IMR-90 (cell line): ENCODE measurements around the gene VWA8. TPM values are rescaled to one million over a fixed set of nuclear protein-coding genes. Genes with fewer than 3 reads are reported as not detected.
A peak's percentile ranks its signal among the peaks of the same experiment; 100 is the strongest.

Experiments used
- ATAC-seq: fragments of 200-7000 bp; cut with Tn5 transposase; 2 replicates; pipeline ENCODE4 v1.9.1; 2020; ENCODE audit warnings: low read depth, mild to moderate bottlenecking, moderate library complexity
- BruUV-seq: library from RNA; stranded (reverse); fragments of 400-500 nt; replicated peaks from 2 replicates; lab custom pipeline; 2021; lab: Mats Ljungman, UMichigan
- CTCF ChIA-PET: fragments of 300-600 bp; formaldehyde crosslinking; extraction: SDS; loops from one replicate; lab custom pipeline; 2021; ENCODE audit warnings: antibody characterized with exemption; lab: Yijun Ruan, JAX
- POLR2A ChIA-PET: fragments of 300-600 bp; sonication (Branson Sonifier 250); formaldehyde crosslinking; loops from one replicate; lab custom pipeline; 2022; ENCODE audit warnings: antibody characterized with exemption; ENCODE audit not compliant: unreplicated experiment; lab: Charles Lee
- DNase-seq: peaks from one replicate; pipeline ENCODE4 v3.0.0; 2013
- H2AFZ ChIP-seq: replicated peaks from 2 replicates; pipeline ENCODE3; 2013; ENCODE audit warnings: low read length, mild to moderate bottlenecking; ENCODE audit not compliant: poor library complexity
- H2AK5ac ChIP-seq: 2 replicates; pipeline ENCODE4 v1.6.1; 2013; ENCODE audit warnings: low read depth, low read length, inconsistent platforms
- H2AK9ac ChIP-seq: replicated peaks from 2 replicates; pipeline ENCODE3; 2013; ENCODE audit warnings: mild to moderate bottlenecking, low read depth, low read length, moderate library complexity; ENCODE audit not compliant: poor library complexity
- H2BK120ac ChIP-seq: 2 replicates; pipeline ENCODE4 v1.6.1; 2013; ENCODE audit warnings: low read depth, low read length, inconsistent platforms
- H2BK15ac ChIP-seq: 3 replicates; pipeline ENCODE4 v1.6.1; 2013; ENCODE audit warnings: low read depth, low read length, inconsistent platforms
- H2BK20ac ChIP-seq: 2 replicates; pipeline ENCODE4 v1.6.1; 2013; ENCODE audit warnings: low read depth, mild to moderate bottlenecking, inconsistent platforms, low read length, moderate library complexity
- H2BK5ac ChIP-seq: 2 replicates; pipeline ENCODE4 v1.6.1; 2013; ENCODE audit warnings: mild to moderate bottlenecking, low read depth, low read length, inconsistent platforms; ENCODE audit not compliant: poor library complexity, severe bottlenecking
- H3K14ac ChIP-seq: replicated peaks from 2 replicates; pipeline ENCODE4 v1.6.1; 2013; ENCODE audit warnings: low read depth, low read length, inconsistent platforms
- H3K18ac ChIP-seq: 2 replicates; pipeline ENCODE4 v1.6.1; 2013; ENCODE audit warnings: low read depth, low read length, control low read depth
- H3K23ac ChIP-seq: 2 replicates; pipeline ENCODE4 v1.6.1; 2013; ENCODE audit warnings: low read depth, low read length, inconsistent platforms
- H3K27ac ChIP-seq: 2 replicates; pipeline ENCODE4 v1.5.1; 2013; ENCODE audit warnings: mild to moderate bottlenecking, control low read depth, low read length; ENCODE audit not compliant: insufficient read depth
- H3K27me3 ChIP-seq: 2 replicates; pipeline ENCODE4 v1.6.1; 2013; ENCODE audit warnings: low read length; ENCODE audit not compliant: control insufficient read depth, insufficient read depth
- H3K36me3 ChIP-seq: 2 replicates; pipeline ENCODE4 v1.6.1; 2013; ENCODE audit warnings: low read length, mixed read lengths; ENCODE audit not compliant: control insufficient read depth, insufficient read depth
- H3K4ac ChIP-seq: 2 replicates; pipeline ENCODE4 v1.6.1; 2013; ENCODE audit warnings: low read depth, low read length, inconsistent platforms
- H3K4me1 ChIP-seq: 2 replicates; pipeline ENCODE4 v1.6.1; 2013; ENCODE audit warnings: low read length, mixed read lengths; ENCODE audit not compliant: control insufficient read depth, insufficient read depth
- H3K4me2 ChIP-seq: 2 replicates; pipeline ENCODE4 v1.6.1; 2013; ENCODE audit warnings: low read depth, mild to moderate bottlenecking, control low read depth, low read length, moderate library complexity
- H3K4me3 ChIP-seq: 2 replicates; pipeline ENCODE4 v1.5.1; 2013; ENCODE audit warnings: low read depth, mild to moderate bottlenecking, control low read depth, low read length, moderate library complexity; ENCODE audit not compliant: insufficient read depth
- H3K56ac ChIP-seq: 2 replicates; pipeline ENCODE4 v1.6.1; 2013; ENCODE audit warnings: low read length, inconsistent platforms; ENCODE audit not compliant: insufficient read depth; ENCODE audit errors: extremely low read depth
- H3K79me1 ChIP-seq, 2 experiments: 2 replicates each; pipeline ENCODE4 v1.6.1; 2013; ENCODE audit warnings: low read length in 2 of 2, inconsistent platforms in 1 of 2, low read depth in 1 of 2
- H3K9ac ChIP-seq: 2 replicates; pipeline ENCODE4 v1.6.1; 2013; ENCODE audit warnings: low read depth, low read length, control low read depth
- H3K9me1 ChIP-seq: 2 replicates; pipeline ENCODE4 v1.6.1; 2013; ENCODE audit warnings: low read length, inconsistent platforms; ENCODE audit not compliant: insufficient read depth
- H3K9me3 ChIP-seq: 2 replicates; pipeline ENCODE4 v1.6.1; 2013; ENCODE audit warnings: low read length; ENCODE audit not compliant: control insufficient read depth, insufficient read depth
- H4K20me1 ChIP-seq: 2 replicates; pipeline ENCODE4 v1.6.1; 2013; ENCODE audit warnings: low read length, inconsistent platforms; ENCODE audit not compliant: insufficient read depth
- H4K5ac ChIP-seq: 2 replicates; pipeline ENCODE4 v1.6.1; 2013; ENCODE audit warnings: mild to moderate bottlenecking, low read depth, low read length, control low read depth
- H4K8ac ChIP-seq, 2 experiments: 2 replicates each; pipeline ENCODE4 v1.6.1; 2013; ENCODE audit warnings: low read depth in 2 of 2, low read length in 2 of 2, control low read depth in 1 of 2, inconsistent platforms in 1 of 2
- H4K91ac ChIP-seq: 2 replicates; pipeline ENCODE4 v1.6.1; 2013; ENCODE audit warnings: low read depth, low read length, inconsistent platforms; ENCODE audit not compliant: insufficient read depth
- BHLHE40 ChIP-seq: fragments of 150-350 bp; IDR thresholded peaks from 2 replicates; pipeline ENCODE4 v1.6.1; 2016; ENCODE audit warnings: mild to moderate bottlenecking, low read depth, low read length
- CEBPB ChIP-seq: IDR thresholded peaks from 2 replicates; pipeline ENCODE4 v1.6.1; 2012; ENCODE audit warnings: low read depth, low read length, improper control_type of control experiment
- CTCF ChIP-seq: conservative IDR thresholded peaks from 2 replicates; pipeline ENCODE4 v1.5.1; 2012; ENCODE audit warnings: mild to moderate bottlenecking, low read depth, low read length, improper control_type of control experiment
- ELK1 ChIP-seq: fragments of 150-350 bp; IDR thresholded peaks from 2 replicates; pipeline ENCODE4 v1.6.1; 2016; ENCODE audit warnings: low read depth, mild to moderate bottlenecking, low read length, moderate library complexity, borderline replicate concordance
- MAFK ChIP-seq: IDR thresholded peaks from 2 replicates; pipeline ENCODE4 v1.6.1; 2012; ENCODE audit warnings: low read depth, low read length, improper control_type of control experiment
- MAZ ChIP-seq: IDR thresholded peaks from 2 replicates; pipeline ENCODE4 v1.6.1; 2012; ENCODE audit warnings: low read depth, mild to moderate bottlenecking, low read length, improper control_type of control experiment, moderate library complexity, borderline replicate concordance
- MXI1 ChIP-seq: IDR thresholded peaks from 2 replicates; pipeline ENCODE4 v1.6.1; 2012; ENCODE audit warnings: low read depth, mild to moderate bottlenecking, low read length, moderate library complexity, borderline replicate concordance
- RAD21 ChIP-seq: IDR thresholded peaks from 2 replicates; pipeline ENCODE4 v1.6.1; 2012; ENCODE audit warnings: low read length, improper control_type of control experiment
- RCOR1 ChIP-seq: IDR thresholded peaks from 2 replicates; pipeline ENCODE4 v1.6.1; 2012; ENCODE audit warnings: mild to moderate bottlenecking, low read length, improper control_type of control experiment; ENCODE audit not compliant: insufficient replicate concordance
- WGBS, 2 experiments: methylation state at CpG; one replicate each; pipeline versions ENCODE4 v1.1.5 to v1.1.7; 2013; ENCODE audit warnings: missing lambda C conversion rate in 2 of 2; ENCODE audit not compliant: insufficient read length in 1 of 2; ENCODE audit errors: extremely low coverage in 2 of 2; 5-methylcytosine and 5-hydroxymethylcytosine counted together
- dilution Hi-C: fragments of 300-500 bp; cut with HindIII; formaldehyde crosslinking; loops from one replicate; pipeline ENCODE4 v1.14.3; 2018; ENCODE audit warnings: low sequenced_read_pairs; ENCODE audit not compliant: unreplicated experiment
- in situ Hi-C: fragments of 300-500 bp; cut with MboI; formaldehyde crosslinking; loops from 3 replicates; pipeline ENCODE4 v1.14.3; 2019; ENCODE audit warnings: low sequenced_read_pairs, inconsistent platforms, mixed read lengths
- intact Hi-C: fragments of 100-400 bp; cut with micrococcal nuclease; formaldehyde crosslinking; loops from 2 replicates; pipeline ENCODE4 v1.10.0; 2022
- polyA plus RNA-seq, 3 experiments: library from polyadenylated mRNA; depleted of rRNA; stranded (reverse); fragments of >200 nt; gene quantifications; 2 replicates each; pipeline ENCODE4 v1.2.3, GENCODE V29; 2012; ENCODE audit warnings: low replicate concordance in 1 of 3
- total RNA-seq: library from RNA; depleted of rRNA; stranded (reverse); fragments of >200 nt; gene quantifications from 2 replicates; pipeline ENCODE4 v1.2.3, GENCODE V29; 2012

VWA8 gene
- total and polyA plus RNA-seq, 2 of the 4 experiments (the other 2 are of a cell fraction) = 5.9 to 18.3 TPM

- TF ChIP-seq RCOR1 = no peak
- TF ChIP-seq MXI1 = no peak
- TF ChIP-seq MAFK = no peak
- no peak for TF ChIP-seq MAZ
- TF ChIP-seq CEBPB = no peak
Observed at GRCh38 chr13:41847216-41847615, 113.7 kb downstream of the VWA8 start (continued).

GRCh38 chr13:41842036-41842620 lies 118.8 kb downstream of the VWA8 start:
- in situ Hi-C loops (no loop called here), dilution Hi-C loops (no loop called here), intact Hi-C loops (no loop called here)
- Histone ChIP-seq H3K27ac (no peak overlapping the region), H2BK20ac (no peak overlapping the region), H3K18ac (no peak overlapping the region), H3K4ac (no peak overlapping the region), H2BK120ac (no peak overlapping the region), H3K36me3 (no peaks in the 10 kb centered on the region), H3K14ac (no peak overlapping the region), H2BK15ac (no peak overlapping the region), H4K91ac (no peak overlapping the region), H3K9me3 (no peaks in the 10 kb centered on the region), H2AK9ac (no peak overlapping the region), H4K8ac (no peak overlapping the region), H3K9ac (no peak overlapping the region), H3K4me2 (no peak overlapping the region), H3K4me3 (no peak overlapping the region), H4K20me1 (no peaks in the 10 kb centered on the region), H2BK5ac (no peak overlapping the region), H3K9me1 (no peaks in the 10 kb centered on the region), H3K4me1 (no peaks in the 10 kb centered on the region), H4K5ac (no peak overlapping the region), H2AK5ac (no peak overlapping the region), H3K23ac (no peak overlapping the region), H2AFZ (no peak overlapping the region), H3K56ac (no peak overlapping the region), H3K79me1 (no peaks in the 10 kb centered on the region; a peak in 1 of 4 replicates), H3K27me3 (no peaks in the 10 kb centered on the region)
- no CpG with 5 or more reads among the region's 2 CpGs for WGBS, 2 experiments
- DNase-seq (peak; percentile 38), ATAC-seq (no peak)
- ChIA-PET CTCF (no interaction called here), POLR2A (no interaction called here)
- BruUV-seq = no TSS peak
- TF ChIP-seq RAD21 (no peak), CTCF (no peak), MXI1 (no peak), MAFK (no peak), BHLHE40 (no peak), ELK1 (no peak)
